ENCODE data around the gene PLCB1.
A peak's percentile ranks its signal among the peaks of the same experiment; 100 is the strongest.

PLCB1 gene

DNA sequence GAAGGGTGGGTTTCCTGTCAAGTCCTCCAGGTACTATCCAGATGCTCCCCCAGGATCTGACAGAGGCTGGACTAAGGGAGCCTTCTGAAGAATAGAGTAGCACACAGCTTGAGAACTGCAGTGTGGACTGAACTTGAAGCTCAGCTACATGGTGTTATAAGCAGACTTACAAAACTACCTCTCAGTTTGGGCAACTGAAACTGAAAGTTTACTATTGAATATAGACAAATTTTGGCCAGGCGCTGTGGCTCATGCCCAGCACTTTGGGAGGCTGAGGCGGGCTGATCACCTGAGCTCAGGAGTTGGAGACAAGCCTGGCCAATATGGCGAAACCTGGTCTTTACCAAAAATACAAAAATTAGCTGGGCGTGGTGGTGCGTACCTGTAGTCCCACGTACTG, 348.5 kb downstream of the PLCB1 start:
- no peak overlapping the region for H3K27ac ChIP-seq (ENCODE audit: low read depth, low read length)
- H3K36me3 ChIP-seq (ENCODE audit: insufficient read depth, low read length): no peaks in the 10 kb centered on the region
- no peaks in the 10 kb centered on the region for H3K9me3 ChIP-seq (ENCODE audit: low read length)
- no peak overlapping the region for H3K9ac ChIP-seq (ENCODE audit: low read length)
- H3K4me3 ChIP-seq (ENCODE audit: low read depth in 1 of 2, low read length in 2 of 2): no peak overlapping the region
- H3K27me3 ChIP-seq (ENCODE audit: control insufficient read depth in 1 of 2, insufficient read depth in 2 of 2, low read length in 2 of 2): no peaks in the 10 kb centered on the region
- H3K4me1 ChIP-seq (ENCODE audit: insufficient read depth, low read length): no peaks in the 10 kb centered on the region

- Histone ChIP-seq H3K36me3 (ENCODE audit: insufficient read depth, low read length) (no peaks in the 10 kb centered on the region), H3K9me3 (ENCODE audit: low read length) (no peaks in the 10 kb centered on the region), H3K27ac (ENCODE audit: low read depth, low read length) (no peak overlapping the region)
Measured at GRCh38 chr20:8487696-8488095, 355.6 kb downstream of the PLCB1 start.

GRCh38 chr20:8489094-8489883, 357.2 kb downstream of the PLCB1 start:
- no peak overlapping the region for H3K4me3 ChIP-seq (ENCODE audit: low read depth in 1 of 2, low read length in 2 of 2)
- peaks cover 29% of the 10 kb centered on the region for H3K4me1 ChIP-seq (ENCODE audit: insufficient read depth, low read length)
- H3K27ac ChIP-seq (ENCODE audit: low read depth, low read length): peak overlapping the region; percentile 17
- H3K9me3 ChIP-seq (ENCODE audit: low read length): no peaks in the 10 kb centered on the region
- no peak overlapping the region for H3K9ac ChIP-seq (ENCODE audit: low read length)
- H3K27me3 ChIP-seq (ENCODE audit: control insufficient read depth in 1 of 2, insufficient read depth in 2 of 2, low read length in 2 of 2): no peaks in the 10 kb centered on the region
- no peaks in the 10 kb centered on the region for H3K36me3 ChIP-seq (ENCODE audit: insufficient read depth, low read length)

More at GRCh38 chr20:8487696-8488095, 355.6 kb downstream of the PLCB1 start:
- no peak overlapping the region for H3K9ac ChIP-seq (ENCODE audit: low read length)
- H3K4me3 ChIP-seq (ENCODE audit: low read depth in 1 of 2, low read length in 2 of 2): no peak overlapping the region
- no peaks in the 10 kb centered on the region for H3K27me3 ChIP-seq (ENCODE audit: control insufficient read depth in 1 of 2, insufficient read depth in 2 of 2, low read length in 2 of 2)
- H3K4me1 ChIP-seq (ENCODE audit: insufficient read depth, low read length): peaks cover 29% of the 10 kb centered on the region

- no peaks in the 10 kb centered on the region for H3K27me3 ChIP-seq (ENCODE audit: control insufficient read depth in 1 of 2, insufficient read depth in 2 of 2, low read length in 2 of 2)
- H3K27ac ChIP-seq (ENCODE audit: low read depth, low read length): no peak overlapping the region
- H3K4me1 ChIP-seq (ENCODE audit: insufficient read depth, low read length): peaks cover 29% of the 10 kb centered on the region
- H3K36me3 ChIP-seq (ENCODE audit: insufficient read depth, low read length): no peaks in the 10 kb centered on the region
- H3K9ac ChIP-seq (ENCODE audit: low read length): no peak overlapping the region
- H3K9me3 ChIP-seq (ENCODE audit: low read length): no peaks in the 10 kb centered on the region
- no peak overlapping the region for H3K4me3 ChIP-seq (ENCODE audit: low read depth in 1 of 2, low read length in 2 of 2)
Measured at GRCh38 chr20:8490076-8490830, 358.2 kb downstream of the PLCB1 start.

GRCh38 chr20:8492173-8492572, 360.1 kb downstream of the PLCB1 start:
- Histone ChIP-seq H3K4me1 (ENCODE audit: insufficient read depth, low read length) (peaks cover 28% of the 10 kb centered on the region), H3K27ac (ENCODE audit: low read depth, low read length) (no peak overlapping the region), H3K9ac (ENCODE audit: low read length) (no peak overlapping the region), H3K27me3 (ENCODE audit: control insufficient read depth in 1 of 2, insufficient read depth in 2 of 2, low read length in 2 of 2) (no peaks in the 10 kb centered on the region), H3K4me3 (ENCODE audit: low read depth in 1 of 2, low read length in 2 of 2) (no peak overlapping the region), H3K36me3 (ENCODE audit: insufficient read depth, low read length) (no peaks in the 10 kb centered on the region), H3K9me3 (ENCODE audit: low read length) (no peaks in the 10 kb centered on the region)

- Histone ChIP-seq H3K9ac (ENCODE audit: low read length) (no peak overlapping the region), H3K27ac (ENCODE audit: low read depth, low read length) (no peak overlapping the region), H3K4me3 (ENCODE audit: low read depth in 1 of 2, low read length in 2 of 2) (no peak overlapping the region)
Measured at GRCh38 chr20:8498571-8498970, 366.5 kb downstream of the PLCB1 start.

GRCh38 chr20:8504030-8504429, 372.0 kb downstream of the PLCB1 start:
- no peak overlapping the region for H3K9ac ChIP-seq (ENCODE audit: low read length)
- peaks cover 10% of the 10 kb centered on the region for H3K4me1 ChIP-seq (ENCODE audit: insufficient read depth, low read length)
- no peaks in the 10 kb centered on the region for H3K36me3 ChIP-seq (ENCODE audit: insufficient read depth, low read length)
- H3K27ac ChIP-seq (ENCODE audit: low read depth, low read length): no peak overlapping the region
- no peaks in the 10 kb centered on the region for H3K27me3 ChIP-seq (ENCODE audit: control insufficient read depth in 1 of 2, insufficient read depth in 2 of 2, low read length in 2 of 2)
- H3K4me3 ChIP-seq (ENCODE audit: low read depth in 1 of 2, low read length in 2 of 2): no peak overlapping the region
- no peaks in the 10 kb centered on the region for H3K9me3 ChIP-seq (ENCODE audit: low read length)

More at GRCh38 chr20:8498571-8498970, 366.5 kb downstream of the PLCB1 start:
- Histone ChIP-seq H3K9me3 (ENCODE audit: low read length) (no peaks in the 10 kb centered on the region), H3K36me3 (ENCODE audit: insufficient read depth, low read length) (no peaks in the 10 kb centered on the region), H3K4me1 (ENCODE audit: insufficient read depth, low read length) (no peaks in the 10 kb centered on the region), H3K27me3 (ENCODE audit: control insufficient read depth in 1 of 2, insufficient read depth in 2 of 2, low read length in 2 of 2) (no peaks in the 10 kb centered on the region)

DNA sequence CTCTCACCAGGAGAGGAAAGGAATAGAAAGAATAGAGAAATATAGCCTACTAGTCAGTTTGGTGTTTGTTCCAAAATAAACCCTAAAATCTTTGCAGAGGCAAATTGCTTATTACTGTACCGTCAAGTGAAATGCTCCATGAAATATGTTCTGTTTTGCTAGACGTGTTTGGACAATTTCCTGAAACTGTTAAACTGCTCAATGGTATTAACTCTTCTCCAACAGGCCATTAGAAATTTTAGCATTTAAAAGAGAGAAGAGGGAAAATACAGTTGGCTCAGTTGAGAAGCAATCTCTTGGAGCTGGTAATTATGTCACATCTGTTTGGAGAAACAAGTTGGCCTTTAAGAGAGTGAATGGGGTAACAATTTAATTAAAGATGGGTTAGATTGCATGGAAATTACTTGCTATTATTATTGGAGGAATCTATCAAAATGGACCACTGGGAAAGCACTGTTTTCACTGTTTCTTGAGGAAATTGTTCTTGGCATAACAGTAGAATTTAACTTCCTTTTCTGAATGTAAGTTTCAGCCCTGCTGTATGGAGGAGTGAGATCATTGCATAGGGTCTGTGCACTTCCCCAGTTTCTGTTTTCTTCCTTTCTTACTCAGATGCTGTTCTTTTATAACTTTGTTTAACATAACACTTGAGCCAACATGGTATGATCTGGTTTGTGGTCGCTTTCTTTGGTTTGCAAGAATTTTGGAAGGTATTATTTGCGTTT, 373.6 kb downstream of the PLCB1 start:
- Histone ChIP-seq H3K36me3 (ENCODE audit: insufficient read depth, low read length) (no peaks in the 10 kb centered on the region), H3K27me3 (ENCODE audit: control insufficient read depth in 1 of 2, insufficient read depth in 2 of 2, low read length in 2 of 2) (no peaks in the 10 kb centered on the region), H3K9me3 (ENCODE audit: low read length) (no peaks in the 10 kb centered on the region), H3K9ac (ENCODE audit: low read length) (no peak overlapping the region), H3K27ac (ENCODE audit: low read depth, low read length) (no peak overlapping the region), H3K4me1 (ENCODE audit: insufficient read depth, low read length) (peaks cover 17% of the 10 kb centered on the region), H3K4me3 (ENCODE audit: low read depth in 1 of 2, low read length in 2 of 2) (no peak overlapping the region)

DNA sequence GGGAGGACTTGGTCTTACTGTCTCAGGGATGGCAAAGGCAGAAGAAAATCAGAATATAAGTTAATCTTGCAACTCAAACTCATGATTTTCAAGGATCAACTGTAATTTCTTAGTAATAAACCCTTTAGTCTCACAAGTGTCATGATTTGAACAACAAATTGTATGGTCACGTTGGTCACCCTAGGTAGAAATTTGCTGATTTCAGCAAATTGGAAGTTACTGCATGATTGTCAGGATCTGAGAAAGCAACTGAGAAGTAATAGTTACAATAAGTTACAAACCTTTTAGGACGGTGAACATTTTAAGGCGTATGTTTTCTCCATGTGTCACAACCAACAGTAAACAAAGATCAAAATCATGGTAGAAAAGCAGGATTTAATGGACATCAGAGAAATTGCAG, 375.2 kb downstream of the PLCB1 start:
- no peaks in the 10 kb centered on the region for H3K27me3 ChIP-seq (ENCODE audit: control insufficient read depth in 1 of 2, insufficient read depth in 2 of 2, low read length in 2 of 2)
- no peak overlapping the region for H3K9ac ChIP-seq (ENCODE audit: low read length)
- H3K27ac ChIP-seq (ENCODE audit: low read depth, low read length): no peak overlapping the region
- no peak overlapping the region for H3K4me3 ChIP-seq (ENCODE audit: low read depth in 1 of 2, low read length in 2 of 2)
- no peaks in the 10 kb centered on the region for H3K36me3 ChIP-seq (ENCODE audit: insufficient read depth, low read length)
- no peaks in the 10 kb centered on the region for H3K9me3 ChIP-seq (ENCODE audit: low read length)
- H3K4me1 ChIP-seq (ENCODE audit: insufficient read depth, low read length): peaks cover 17% of the 10 kb centered on the region

DNA sequence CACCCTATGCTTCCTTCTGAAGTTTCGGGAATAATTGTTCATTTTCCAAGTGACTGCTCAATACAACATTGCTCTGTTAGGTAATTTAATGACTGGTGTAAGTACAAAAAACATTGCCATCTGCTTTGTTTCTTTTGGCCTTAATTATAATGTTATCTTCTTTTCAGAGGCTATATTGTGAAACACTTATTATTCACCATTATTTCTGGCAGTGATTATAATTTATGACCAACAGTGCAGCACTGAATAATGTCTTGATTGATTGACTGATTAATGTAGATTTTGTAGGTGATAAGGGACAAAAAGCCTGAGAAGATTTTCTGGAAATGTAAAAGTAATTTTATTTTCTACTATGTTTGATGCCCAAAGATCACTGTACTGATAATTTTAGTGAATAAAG, 377.7 kb downstream of the PLCB1 start:
- Histone ChIP-seq H3K4me3 (ENCODE audit: low read depth in 1 of 2, low read length in 2 of 2) (no peak overlapping the region), H3K4me1 (ENCODE audit: insufficient read depth, low read length) (peaks cover 17% of the 10 kb centered on the region), H3K27me3 (ENCODE audit: control insufficient read depth in 1 of 2, insufficient read depth in 2 of 2, low read length in 2 of 2) (no peaks in the 10 kb centered on the region), H3K36me3 (ENCODE audit: insufficient read depth, low read length) (no peaks in the 10 kb centered on the region), H3K9ac (ENCODE audit: low read length) (no peak overlapping the region), H3K27ac (ENCODE audit: low read depth, low read length) (no peak overlapping the region), H3K9me3 (ENCODE audit: low read length) (no peaks in the 10 kb centered on the region)

DNA sequence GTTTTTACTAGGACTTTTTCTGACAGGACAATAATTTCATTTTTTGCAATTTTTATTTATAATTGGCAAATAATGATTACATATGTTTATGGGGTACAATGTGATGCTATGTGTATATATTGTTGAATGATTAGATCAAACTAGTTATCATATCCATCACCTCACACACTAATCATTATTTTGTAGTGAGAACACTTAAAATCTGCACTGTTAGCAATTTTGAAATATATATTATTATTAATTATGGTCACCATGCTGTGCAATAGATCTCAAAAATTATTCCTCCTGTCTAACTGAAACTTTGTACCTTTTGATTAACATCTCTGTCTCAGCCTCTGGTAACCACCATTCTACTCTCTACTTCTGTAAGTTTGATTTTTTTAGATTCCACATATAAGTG, 378.7 kb downstream of the PLCB1 start:
- H3K4me1 ChIP-seq (ENCODE audit: insufficient read depth, low read length): peaks cover 7% of the 10 kb centered on the region
- H3K27ac ChIP-seq (ENCODE audit: low read depth, low read length): no peak overlapping the region
- H3K4me3 ChIP-seq (ENCODE audit: low read depth in 1 of 2, low read length in 2 of 2): no peak overlapping the region
- H3K9me3 ChIP-seq (ENCODE audit: low read length): no peaks in the 10 kb centered on the region
- H3K9ac ChIP-seq (ENCODE audit: low read length): no peak overlapping the region
- H3K27me3 ChIP-seq (ENCODE audit: control insufficient read depth in 1 of 2, insufficient read depth in 2 of 2, low read length in 2 of 2): no peaks in the 10 kb centered on the region
- no peaks in the 10 kb centered on the region for H3K36me3 ChIP-seq (ENCODE audit: insufficient read depth, low read length)

All from muscle layer of colon (tissue), 2 donors.